ENCODE measurements around the gene CC2D2A.

The CC2D2A gene

GRCh38 chr4:15469402-15470127, at the start of gene CC2D2A:
CC2D2A (plus strand) TSS chr4:15469882; CDS start chr4:15475933, 6,051 bp downstream.
- no peak for DNase-seq (ENCODE audit: low read depth in 2 of 2)

GRCh38 chr4:15420642-15421041, 49.0 kb upstream of the CC2D2A start:
- DNase-seq (ENCODE audit: low read depth in 2 of 2) = no peak

- DNase-seq (ENCODE audit: low read depth in 2 of 2) = peak in 1 of 2 donors; percentile 7
Measured at GRCh38 chr4:15423285-15423711, 46.4 kb upstream of the CC2D2A start.

- DNase-seq (ENCODE audit: low read depth in 2 of 2) = no peak
Measured at GRCh38 chr4:15425520-15425919, 44.2 kb upstream of the CC2D2A start.

GRCh38 chr4:15427161-15427560, 42.5 kb upstream of the CC2D2A start:
- no peak for DNase-seq (ENCODE audit: low read depth in 2 of 2)

- DNase-seq (ENCODE audit: low read depth in 2 of 2) = no peak
Measured at GRCh38 chr4:15427701-15428100, 42.0 kb upstream of the CC2D2A start, which contains the start of gene C1QTNF7. C1QTNF7 (plus strand) TSS chr4:15428033; CDS start chr4:15435744, 7,711 bp downstream.

GRCh38 chr4:15428611-15429010, 41.1 kb upstream of the CC2D2A start:
- no peak for DNase-seq (ENCODE audit: low read depth in 2 of 2)

GRCh38 chr4:15434091-15434490, 35.6 kb upstream of the CC2D2A start:
- no peak for DNase-seq (ENCODE audit: low read depth in 2 of 2)

GRCh38 chr4:15434676-15435075, 35.0 kb upstream of the CC2D2A start:
- DNase-seq (ENCODE audit: low read depth in 2 of 2) = no peak

GRCh38 chr4:15436513-15436912, 33.2 kb upstream of the CC2D2A start:
- no peak for DNase-seq (ENCODE audit: low read depth in 2 of 2)

GRCh38 chr4:15438939-15439524, 30.6 kb upstream of the CC2D2A start:
- DNase-seq (ENCODE audit: low read depth in 2 of 2) = no peak

GRCh38 chr4:15443371-15444160, 26.1 kb upstream of the CC2D2A start:
- DNase-seq (ENCODE audit: low read depth in 2 of 2) = no peak

- no peak for DNase-seq (ENCODE audit: low read depth in 2 of 2)
Measured at GRCh38 chr4:15444276-15444675, 25.4 kb upstream of the CC2D2A start.

- DNase-seq (ENCODE audit: low read depth in 2 of 2) = no peak
Measured at GRCh38 chr4:15444879-15445547, 24.7 kb upstream of the CC2D2A start.

GRCh38 chr4:15451181-15451865, 18.4 kb upstream of the CC2D2A start:
- DNase-seq (ENCODE audit: low read depth in 2 of 2) = no peak

GRCh38 chr4:15451866-15452765, 17.6 kb upstream of the CC2D2A start:
- no peak for DNase-seq (ENCODE audit: low read depth in 2 of 2)

GRCh38 chr4:15455290-15455689, 14.4 kb upstream of the CC2D2A start:
- DNase-seq (ENCODE audit: low read depth in 2 of 2) = no peak

- no peak for DNase-seq (ENCODE audit: low read depth in 2 of 2)
Measured at GRCh38 chr4:15457406-15458201, 12.1 kb upstream of the CC2D2A start.

GRCh38 chr4:15458616-15459015, 11.1 kb upstream of the CC2D2A start:
- DNase-seq (ENCODE audit: low read depth in 2 of 2) = no peak

- DNase-seq (ENCODE audit: low read depth in 2 of 2) = no peak
Measured at GRCh38 chr4:15459706-15460105, 10.0 kb upstream of the CC2D2A start.

All from activated CD4-positive, alpha-beta T cell treated with anti-CD3 and anti-CD28 coated beads for 24 hours (primary cell).